Aortic smooth muscle cell (primary cell): ENCODE measurements around the gene PPT2. TPM values are rescaled to one million over a fixed set of nuclear protein-coding genes. Genes with fewer than 3 reads are reported as not detected.

Experiments
- total RNA-seq: library from RNA; depleted of rRNA; stranded (reverse); fragments of >200 nt; gene quantifications from 2 replicates; pipeline ENCODE4 v1.2.3, GENCODE V29; 2014

The PPT2 gene
- 28.3 and 69.1 TPM in 2 replicates for total RNA-seq

GRCh38 chr6:32153564-32154513 lies at the start of gene PPT2:
Gene PPT2, plus strand, starts transcription at chr6:32154141. Its CDS starts 454 bp downstream, at chr6:32154595.

GRCh38 chr6:32109114-32109764 lies 44.7 kb upstream of the PPT2 start, which contains the start of gene TNXB:
Gene TNXB, minus strand, starts transcription at chr6:32109338. Its CDS starts 11,140 bp downstream, at chr6:32098198.

GRCh38 chr6:32127717-32128592 lies 26.0 kb upstream of the PPT2 start, which contains the start of gene ATF6B:
Gene ATF6B, minus strand, starts transcription at chr6:32128246. Its CDS starts 39 bp downstream, at chr6:32128207.

GRCh38 chr6:32151863-32152768 lies 1.8 kb upstream of the PPT2 start, which contains the start of gene PRRT1:
Gene PRRT1, minus strand, starts transcription at chr6:32151939. Its CDS starts 112 bp downstream, at chr6:32151827.

GRCh38 chr6:32164295-32164694 lies 10.4 kb downstream of the PPT2 start, which contains the start of gene EGFL8:
Gene EGFL8, plus strand, starts transcription at chr6:32164595. Its CDS starts 1,571 bp downstream, at chr6:32166166.

GRCh38 chr6:32175711-32176475 lies 22.0 kb downstream of the PPT2 start, which contains the start of gene AGPAT1:
Gene AGPAT1, minus strand, starts transcription at chr6:32176084. Its CDS starts 4,588 bp downstream, at chr6:32171496.

GRCh38 chr6:32177788-32178546 lies 24.0 kb downstream of the PPT2 start, which contains the start of gene RNF5:
Gene RNF5, plus strand, starts transcription at chr6:32178405. Its CDS starts 107 bp downstream, at chr6:32178512.

GRCh38 chr6:32184084-32184640 lies 30.2 kb downstream of the PPT2 start, which contains the start of gene AGER:
Gene AGER, minus strand, starts transcription at chr6:32184253. Its CDS starts 31 bp downstream, at chr6:32184222.

GRCh38 chr6:32190054-32190851 lies 36.3 kb downstream of the PPT2 start, which contains the start of gene PBX2:
Gene PBX2, minus strand, starts transcription at chr6:32190202. Its CDS starts 287 bp downstream, at chr6:32189915.

GRCh38 chr6:32192608-32193039 lies 38.7 kb downstream of the PPT2 start, which contains the start of gene GPSM3:
Gene GPSM3, minus strand, starts transcription at chr6:32192643. Its CDS starts 130 bp downstream, at chr6:32192513.

Other genes with a start within 250 kb of the PPT2 start
- gene C2, start 226.4 kb upstream of the PPT2 start, total RNA-seq: 2.8 and 4.3 TPM in 2 replicates
- 20.3 and 31.2 TPM in 2 replicates for gene CFB, start 208.0 kb upstream of the PPT2 start, total RNA-seq
- 107 and 119 TPM in 2 replicates for gene NELFE, start 195.2 kb upstream of the PPT2 start, total RNA-seq
- 41.2 and 58.4 TPM in 2 replicates for gene SKIC2, start 195.0 kb upstream of the PPT2 start, total RNA-seq
- 9.8 and 10.2 TPM in 2 replicates for gene DXO, start 182.0 kb upstream of the PPT2 start, total RNA-seq
- 5.7 and 5.8 TPM in 2 replicates for gene C4A, start 172.1 kb upstream of the PPT2 start, total RNA-seq
- gene C4B, start 139.3 kb upstream of the PPT2 start, total RNA-seq: 4.8 and 5.0 TPM in 2 replicates
- gene CYP21A2, start 115.7 kb upstream of the PPT2 start, total RNA-seq: under 0.01 and 0.62 TPM in 2 replicates
- gene TNXB, start 44.8 kb upstream of the PPT2 start, total RNA-seq: 33.9 and 58.7 TPM in 2 replicates
- 11.8 and 16.4 TPM in 2 replicates for gene ATF6B, start 25.9 kb upstream of the PPT2 start, total RNA-seq
- 5.5 and 5.9 TPM in 2 replicates for gene FKBPL, start 23.9 kb upstream of the PPT2 start, total RNA-seq
- gene PRRT1, start 2.2 kb upstream of the PPT2 start, total RNA-seq: 0.26 and 0.50 TPM in 2 replicates
- 1.2 TPM in 2 replicates for gene EGFL8, start 10.5 kb downstream of the PPT2 start, total RNA-seq
- 14.3 and 17.3 TPM in 2 replicates for gene AGPAT1, start 21.9 kb downstream of the PPT2 start, total RNA-seq
- gene RNF5, start 24.3 kb downstream of the PPT2 start, total RNA-seq: 22.2 and 25.9 TPM in 2 replicates
- gene AGER, start 30.1 kb downstream of the PPT2 start, total RNA-seq: 0.13 and 0.37 TPM in 2 replicates
- 20.5 and 26.3 TPM in 2 replicates for gene PBX2, start 36.1 kb downstream of the PPT2 start, total RNA-seq
- 0.92 and 1.1 TPM in 2 replicates for gene GPSM3, start 38.5 kb downstream of the PPT2 start, total RNA-seq
- 1.3 and 2.2 TPM in 2 replicates for gene NOTCH4, start 69.9 kb downstream of the PPT2 start, total RNA-seq
- not detected in 2 replicates for gene TSBP1, start 217.8 kb downstream of the PPT2 start, total RNA-seq